ENCODE results near the gene C1GALT1C1.
A peak's percentile ranks its signal among the peaks of the same experiment; 100 is the strongest.

Gene C1GALT1C1

DNA sequence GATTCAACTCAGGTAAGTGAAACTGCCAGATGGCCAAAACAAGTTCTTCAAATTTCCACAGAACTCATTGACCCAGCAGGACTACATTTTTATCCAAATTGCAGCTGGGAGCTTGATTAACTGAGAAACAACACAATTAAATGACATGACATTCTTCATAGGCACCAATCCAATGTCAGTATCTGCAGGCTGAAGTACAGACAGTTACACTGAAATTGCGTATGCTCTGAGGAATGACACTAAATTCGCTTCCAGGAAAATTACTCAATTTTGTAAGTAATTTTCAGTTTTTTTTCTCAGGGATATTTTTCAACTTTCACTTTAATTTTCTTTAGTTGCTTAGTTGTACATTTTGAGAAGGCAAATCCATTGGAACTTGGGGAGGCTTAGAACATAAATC, 4.5 kb downstream of the C1GALT1C1 start:
- TF ChIP-seq CTCF (IDR thresholded peaks at IDR 0.05; ENCODE audit: low read depth, low read length), result no peak
- no peak for DNase-seq (ENCODE audit: extremely low read depth, low read depth)

GRCh38 chrX:120617996-120618630, 11.7 kb downstream of the C1GALT1C1 start:
- no peak for TF ChIP-seq CTCF (IDR thresholded peaks at IDR 0.05; ENCODE audit: low read depth, low read length)
- no peak for DNase-seq (ENCODE audit: extremely low read depth, low read depth)

DNA sequence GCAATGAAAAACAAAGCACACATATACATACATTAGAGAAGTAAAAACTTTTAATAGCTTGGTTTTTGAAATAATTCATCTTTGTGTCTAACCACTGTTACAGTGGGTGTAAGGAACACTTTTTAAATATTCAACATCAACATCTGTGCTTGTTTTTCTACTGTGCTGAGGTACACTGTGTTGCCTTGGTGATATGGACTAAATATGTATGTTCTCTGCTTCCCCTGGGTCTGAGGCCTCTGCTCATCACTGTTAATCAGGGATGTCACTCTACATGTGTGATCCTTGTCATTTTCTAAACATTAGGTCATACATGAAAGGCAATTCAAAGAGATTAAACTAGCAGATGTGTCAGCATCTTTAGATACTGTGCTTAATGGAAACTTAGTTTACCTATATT, 15.0 kb downstream of the C1GALT1C1 start:
- DNase-seq (ENCODE audit: extremely low read depth, low read depth), result no peak
- TF ChIP-seq CTCF (IDR thresholded peaks at IDR 0.05; ENCODE audit: low read depth, low read length), result no peak

DNA sequence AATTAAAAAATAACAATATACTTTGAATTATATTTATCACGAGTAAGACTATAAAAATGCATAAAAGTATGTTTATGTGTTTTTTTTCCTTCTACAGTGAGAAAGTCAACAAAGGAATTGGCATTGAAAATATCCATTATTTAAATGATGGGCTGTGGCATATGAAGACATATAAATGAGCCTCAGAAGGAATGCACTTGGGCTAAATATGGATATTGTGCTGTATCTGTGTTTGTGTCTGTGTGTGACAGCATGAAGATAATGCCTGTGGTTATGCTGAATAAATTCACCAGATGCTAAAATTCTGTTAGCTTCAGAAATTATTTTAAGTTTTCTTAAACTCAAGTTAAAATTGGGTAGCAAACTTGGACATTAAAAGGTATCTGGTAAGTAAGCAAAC, 17.8 kb downstream of the C1GALT1C1 start:
- no peak for TF ChIP-seq CTCF (IDR thresholded peaks at IDR 0.05; ENCODE audit: low read depth, low read length)
- DNase-seq (ENCODE audit: extremely low read depth, low read depth), result no peak

- DNase-seq (ENCODE audit: extremely low read depth, low read depth), result no peak
- no peak for TF ChIP-seq CTCF (IDR thresholded peaks at IDR 0.05; ENCODE audit: low read depth, low read length)
These were observed 25.5 kb downstream of the C1GALT1C1 start for GRCh38 chrX:120604361-120604782.

- TF ChIP-seq CTCF (IDR thresholded peaks at IDR 0.05; ENCODE audit: low read depth, low read length), result no peak
- peak; percentile 87 for DNase-seq (ENCODE audit: extremely low read depth, low read depth)
These were observed 26.0 kb downstream of the C1GALT1C1 start, which contains the start of gene MCTS1 for GRCh38 chrX:120603707-120604360. MCTS1 (plus strand) TSS chrX:120604101; CDS start chrX:120604237, 136 bp downstream.

GRCh38 chrX:120585702-120586101, 44.2 kb downstream of the C1GALT1C1 start:
- TF ChIP-seq CTCF (IDR thresholded peaks at IDR 0.05; ENCODE audit: low read depth, low read length), result no peak
- no peak for DNase-seq (ENCODE audit: extremely low read depth, low read depth)
